PC-3 (cell line): ENCODE measurements around the gene ABRAXAS1.

Experiments used
- CTCF ChIP-seq: fragments of 300-600 bp; sonication (generic); conservative IDR thresholded peaks from 2 replicates; pipeline ENCODE4 v1.5.1; 2017; ENCODE audit warnings: antibody characterized with exemption, low read depth, mild to moderate bottlenecking, low read length
- EZH2 ChIP-seq: fragments of 300-600 bp; sonication (generic); IDR thresholded peaks from one replicate; pipeline ENCODE4 v1.6.1; 2017; ENCODE audit warnings: antibody characterized with exemption, mild to moderate bottlenecking, low read length; ENCODE audit not compliant: unreplicated experiment

GRCh38 chr4:83431200-83431599 lies 53.7 kb downstream of the ABRAXAS1 start:
- TF ChIP-seq CTCF (no peak), EZH2 (no peak)
